ELF-1 (cell line): ENCODE measurements around the gene ASAH2.
"Not testable (repeated sequence)": the region's sequence is repeated elsewhere in the genome, so short reads cannot be mapped to it uniquely, and the experiment has no call there.

ENCODE experiments used
- DNase-seq: peaks from one replicate; pipeline ENCODE4 v3.0.0-alpha.2; 2016; ENCODE audit warnings: low read depth, low spot score

The ASAH2 gene

GRCh38 chr10:50254479-50254878 is 3.2 kb upstream of the ASAH2 start:
- DNase-seq: no peak

DNA sequence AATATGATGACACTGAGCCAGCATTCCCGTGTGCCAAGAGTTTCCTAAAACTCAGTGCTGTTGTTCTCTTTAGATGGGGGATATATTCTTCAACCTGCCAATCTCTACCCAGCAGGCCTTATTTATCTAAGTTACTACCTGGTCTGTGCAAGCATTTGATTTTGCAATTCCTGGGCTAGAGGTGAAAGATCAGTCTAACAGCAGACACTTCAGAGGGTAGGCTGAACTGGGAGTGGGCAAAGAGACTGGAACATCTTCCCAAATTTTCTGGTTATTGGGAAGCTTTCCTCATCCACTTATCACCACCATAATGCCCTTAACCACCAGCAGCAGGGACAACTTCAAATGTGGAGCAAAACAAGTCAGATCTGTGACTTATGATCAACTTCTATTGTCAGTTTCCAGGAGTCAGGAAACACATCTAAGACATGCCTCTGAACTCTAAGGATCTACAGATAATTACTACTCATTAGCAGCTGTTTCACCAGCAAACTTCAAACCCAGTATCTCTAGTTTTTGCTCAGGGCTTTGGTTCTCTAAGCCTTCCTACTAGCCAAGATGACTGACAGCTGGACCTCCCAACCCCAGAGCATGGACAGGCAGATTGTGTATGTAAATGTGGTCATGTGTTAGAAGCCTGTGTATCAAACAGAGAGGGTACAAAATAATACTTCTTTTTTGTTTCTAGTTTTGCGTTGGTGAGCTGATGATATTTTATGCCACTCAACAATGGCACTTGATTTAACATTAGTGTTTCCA is 1.0 kb downstream of the ASAH2 start:
- DNase-seq: no peak

DNA sequence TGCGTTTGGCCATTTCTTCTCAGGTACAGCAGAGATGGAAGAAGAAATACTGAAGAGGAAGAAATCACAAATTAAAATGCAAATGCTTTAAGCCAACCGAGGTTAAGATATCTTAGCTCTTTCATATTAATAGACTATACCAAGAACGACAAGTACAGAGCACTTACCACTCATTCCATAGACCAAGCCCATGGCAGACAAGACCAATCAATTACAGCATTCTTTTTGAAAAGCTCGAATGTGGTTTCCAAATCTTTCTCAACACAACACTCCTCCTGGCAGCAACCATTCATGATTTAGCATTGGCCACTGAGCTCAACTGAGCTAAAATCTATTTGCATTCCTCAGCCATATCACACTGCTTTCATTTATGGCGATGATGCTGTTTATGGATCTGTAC is 2.7 kb downstream of the ASAH2 start:
- no peak for DNase-seq

GRCh38 chr10:50248062-50248461 is 3.3 kb downstream of the ASAH2 start:
- no peak for DNase-seq

DNA sequence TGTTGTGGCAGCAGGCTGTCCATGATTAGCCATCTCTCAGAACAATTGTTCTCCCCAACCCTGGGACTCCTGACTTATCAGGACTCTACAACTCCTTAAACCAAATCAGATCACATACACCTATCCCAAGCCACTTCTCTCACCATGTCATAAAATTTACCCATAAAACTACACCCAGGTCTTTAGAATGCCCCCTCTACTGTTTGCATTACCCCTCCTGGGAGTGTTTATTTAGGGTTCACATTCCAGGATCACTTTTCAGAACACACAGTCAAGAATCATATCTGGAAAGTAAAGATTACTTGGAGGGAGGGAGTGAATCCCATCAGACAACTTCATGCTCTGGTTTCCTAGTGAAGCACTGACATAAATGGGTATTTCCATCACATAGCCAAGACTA is 7.1 kb downstream of the ASAH2 start:
- DNase-seq: no peak

GRCh38 chr10:50242777-50243176 is 8.5 kb downstream of the ASAH2 start:
- DNase-seq: no peak

GRCh38 chr10:50241478-50241877 is 9.8 kb downstream of the ASAH2 start:
- not testable (repeated sequence) for DNase-seq

GRCh38 chr10:50234486-50234885 is 16.8 kb downstream of the ASAH2 start:
- no peak for DNase-seq

GRCh38 chr10:50232261-50232639 is 19.1 kb downstream of the ASAH2 start:
- DNase-seq: peak; percentile 12

DNA sequence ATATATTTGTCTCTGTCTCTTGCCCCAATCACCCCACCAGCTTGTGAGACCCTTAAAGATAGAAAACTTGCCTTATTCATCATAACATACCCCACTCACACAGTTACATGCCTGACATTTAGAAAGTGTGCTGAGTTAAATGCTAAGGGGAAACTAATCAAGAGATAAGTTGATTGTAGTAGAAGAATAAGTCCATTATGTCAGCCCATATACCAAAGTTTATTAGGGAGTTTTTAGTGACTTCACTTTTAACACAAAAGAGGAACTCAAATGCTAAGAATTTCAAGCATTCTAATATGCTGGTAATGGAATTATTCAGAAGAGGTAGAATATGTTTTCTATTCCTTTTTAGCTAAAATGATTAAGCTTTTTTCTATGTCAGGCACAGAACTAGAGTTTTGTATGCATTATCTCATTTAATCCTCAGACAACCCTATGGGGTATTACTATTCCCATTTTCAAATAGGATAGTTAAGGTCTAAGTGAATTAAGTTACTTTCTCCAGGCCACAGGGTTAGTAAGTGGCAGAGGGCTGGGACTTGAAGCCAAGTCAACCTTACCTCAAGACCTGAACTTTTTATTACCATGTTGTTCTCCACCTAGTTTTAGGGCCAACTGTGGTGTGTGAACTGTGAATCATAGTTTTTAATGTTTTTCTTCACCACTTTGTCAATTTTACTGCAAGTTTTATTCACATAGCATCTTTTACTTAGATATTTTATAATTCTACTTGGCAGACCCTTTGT is 19.6 kb downstream of the ASAH2 start:
- no peak for DNase-seq

- DNase-seq: no peak
Measured at GRCh38 chr10:50229460-50229859, 21.9 kb downstream of the ASAH2 start.

DNA sequence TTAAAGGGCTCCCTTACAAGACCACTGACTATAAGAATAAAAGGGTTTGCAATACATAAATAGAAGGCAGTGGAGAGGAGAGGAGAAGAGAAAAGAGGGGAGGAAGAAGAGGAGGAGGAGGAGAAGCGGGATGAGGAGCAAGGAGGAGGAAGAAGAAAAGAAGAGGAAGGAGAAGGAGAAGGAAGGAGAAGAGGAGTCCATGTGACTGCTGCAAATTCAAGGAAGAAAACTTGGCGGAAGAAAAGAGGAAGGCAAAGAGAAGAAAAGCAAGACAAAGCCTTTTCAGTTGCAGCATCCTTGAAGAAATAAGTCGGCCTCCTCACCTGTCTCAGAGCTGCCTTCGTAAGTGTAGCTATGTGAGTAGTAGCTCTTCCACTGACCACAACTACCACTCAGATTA is 22.6 kb downstream of the ASAH2 start:
- DNase-seq: no peak

- no peak for DNase-seq
Measured at GRCh38 chr10:50226610-50227009, 24.7 kb downstream of the ASAH2 start.

DNA sequence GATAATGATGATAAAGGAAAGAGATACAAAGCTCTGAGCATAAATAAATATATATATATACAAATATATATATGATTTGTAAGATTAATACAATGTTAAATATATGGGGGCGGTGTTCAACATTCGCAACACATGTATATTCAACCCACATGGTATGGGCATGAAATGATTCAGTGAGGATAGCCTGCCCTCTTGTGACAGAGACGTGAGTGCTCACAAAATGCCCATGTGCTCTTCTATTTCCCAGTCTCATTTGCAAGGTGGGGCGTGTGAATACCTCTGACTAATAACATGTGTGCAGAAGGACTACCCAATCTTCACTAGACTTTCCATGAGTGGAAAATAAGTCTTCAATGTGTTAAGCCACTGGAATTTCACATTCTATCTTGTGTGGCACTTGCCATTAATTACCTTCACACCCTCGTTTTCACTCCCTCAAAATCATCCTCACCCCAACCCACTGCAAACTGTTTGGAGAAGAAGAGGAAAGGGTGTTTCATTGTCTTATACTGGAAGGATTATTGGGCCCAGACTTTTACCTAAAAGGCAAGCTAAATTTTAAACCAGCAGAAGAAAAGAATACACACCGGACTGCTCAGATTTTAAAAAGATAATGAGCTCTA is 26.9 kb downstream of the ASAH2 start:
- peak; percentile 21 for DNase-seq

GRCh38 chr10:50222199-50222598 is 29.1 kb downstream of the ASAH2 start:
- no peak for DNase-seq

GRCh38 chr10:50221470-50221869 is 29.8 kb downstream of the ASAH2 start:
- no peak for DNase-seq

- no peak for DNase-seq
Measured at GRCh38 chr10:50219646-50220045, 31.7 kb downstream of the ASAH2 start.

DNA sequence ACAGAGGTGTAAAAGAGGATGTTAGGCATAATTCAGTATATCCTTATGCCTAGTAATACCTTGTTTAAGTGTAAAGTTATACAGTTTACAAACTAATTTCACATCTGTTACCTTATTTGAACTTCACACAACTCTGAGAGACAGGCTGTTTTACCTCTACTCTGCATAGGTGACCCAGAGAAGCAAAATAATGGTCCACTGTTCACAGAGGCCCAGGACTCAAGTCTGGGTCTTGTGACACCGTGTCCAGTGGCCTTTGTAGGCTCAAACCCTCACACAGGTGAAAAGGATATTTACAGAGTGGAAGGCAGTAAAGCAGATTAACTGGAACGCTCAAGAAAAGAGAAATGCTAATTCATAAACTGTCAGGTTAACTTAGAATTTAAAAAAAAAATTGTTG is 32.1 kb downstream of the ASAH2 start:
- DNase-seq: no peak

DNA sequence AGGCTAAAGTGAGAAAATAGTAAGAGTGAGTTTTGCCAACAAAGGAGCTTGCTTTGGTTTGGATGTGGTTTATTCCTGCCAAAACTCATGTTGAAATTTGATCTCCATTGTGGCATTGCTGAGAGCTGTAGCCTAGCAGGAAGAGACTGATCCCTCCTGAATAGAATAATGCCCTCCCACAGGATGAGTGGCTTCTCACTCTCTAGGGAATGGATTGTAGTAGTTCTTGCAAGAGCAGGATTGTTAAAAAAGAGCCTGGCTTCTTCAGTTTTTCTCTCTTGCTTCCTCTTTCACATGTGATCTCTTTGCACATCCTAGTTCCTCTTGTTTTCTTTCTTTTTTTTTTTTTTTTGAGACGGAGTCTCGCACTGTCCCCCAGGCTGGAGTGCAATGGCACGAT is 34.4 kb downstream of the ASAH2 start:
- no peak for DNase-seq

DNA sequence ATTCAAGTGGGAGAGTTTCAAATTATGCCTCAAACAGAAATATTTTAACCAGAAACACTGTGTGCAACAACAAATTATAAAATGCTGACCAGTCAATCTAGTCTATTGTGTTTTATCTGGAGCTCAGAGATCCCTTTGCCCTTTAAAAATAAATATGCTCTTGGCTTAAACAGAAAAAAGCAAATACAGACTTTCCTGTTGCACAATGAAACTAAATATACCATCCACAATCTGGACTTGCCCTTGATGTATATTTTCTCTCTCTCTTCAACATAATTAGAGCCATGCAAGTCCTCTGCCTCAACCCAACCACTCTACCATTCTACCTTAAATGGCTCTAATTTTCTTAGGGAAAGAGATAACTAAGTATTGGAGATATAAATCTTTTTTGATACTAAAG is 34.9 kb downstream of the ASAH2 start:
- no peak for DNase-seq

DNA sequence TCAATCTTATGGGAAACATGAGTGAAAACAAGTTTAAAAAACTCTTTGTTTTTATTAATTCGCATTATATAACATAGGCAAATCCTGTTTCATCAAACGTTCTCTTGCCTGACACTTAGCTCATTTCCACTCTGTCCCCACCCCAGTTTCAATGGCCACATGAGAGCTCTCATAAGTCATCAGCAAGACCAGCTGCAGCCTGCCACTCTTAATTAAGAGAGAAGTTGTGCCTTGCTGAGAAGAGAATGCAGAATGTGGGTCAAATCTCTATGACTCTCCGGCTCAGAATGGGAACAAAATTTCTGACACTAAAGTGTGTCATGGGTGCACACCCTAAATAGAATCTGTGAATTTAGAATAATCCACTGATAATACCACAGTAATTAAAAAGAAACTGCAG is 39.6 kb downstream of the ASAH2 start:
- no peak for DNase-seq

GRCh38 chr10:50210876-50211275 is 40.4 kb downstream of the ASAH2 start:
- no peak for DNase-seq
